ENCODE measurements around the gene TAX1BP3.
A peak's percentile ranks its signal among the peaks of the same experiment; 100 is the strongest.

The TAX1BP3 gene

DNA sequence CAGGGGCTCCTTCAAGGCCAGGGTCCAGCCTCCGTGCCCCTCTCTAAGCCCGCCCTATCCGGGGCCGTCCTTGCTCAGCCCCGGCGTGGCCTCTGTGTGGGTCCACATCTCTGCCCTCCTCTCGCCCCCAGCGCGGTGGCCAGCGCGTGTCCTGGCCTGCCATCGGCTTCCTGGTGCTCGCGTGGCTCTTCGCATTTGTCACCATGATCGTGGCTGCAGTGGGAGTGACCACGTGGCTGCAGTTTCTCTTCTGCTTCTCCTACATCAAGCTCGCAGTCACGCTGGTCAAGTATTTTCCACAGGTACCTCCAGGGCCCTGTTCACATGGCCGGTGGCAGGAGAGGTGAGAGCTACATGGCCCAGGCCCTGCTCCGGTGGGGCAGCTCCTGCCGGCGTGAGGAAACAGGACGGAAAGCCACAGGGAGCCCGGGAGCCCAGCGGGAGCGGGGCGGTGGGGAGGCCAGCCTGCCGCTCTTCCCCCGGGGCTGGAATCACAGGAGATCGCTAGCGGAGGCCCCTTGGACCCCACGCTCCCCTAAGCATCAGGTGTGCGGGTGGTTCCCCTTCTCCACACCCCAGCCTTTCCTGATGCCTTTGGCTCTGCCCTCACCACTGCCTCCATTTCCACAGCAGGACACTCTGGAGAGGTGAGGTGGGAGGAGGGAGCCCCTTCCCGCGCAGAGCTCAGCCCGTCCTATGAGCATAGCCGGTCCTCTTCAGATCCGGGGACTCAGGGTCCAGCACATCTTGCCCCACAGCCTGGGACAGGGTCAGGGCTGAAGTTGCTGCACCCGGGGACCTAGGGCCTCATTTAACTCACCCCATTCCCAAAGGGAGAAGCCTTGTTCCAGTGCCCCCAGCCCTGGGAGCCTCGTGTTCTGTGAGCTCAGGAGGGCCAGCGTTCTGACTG is 10.2 kb downstream of the TAX1BP3 start:
- DNase-seq, result no peak

- DNase-seq, result no peak
Observed at GRCh38 chr17:3657588-3657869, 10.8 kb downstream of the TAX1BP3 start.

- DNase-seq, result no peak
Observed at GRCh38 chr17:3656755-3657587, 11.4 kb downstream of the TAX1BP3 start.

- no peak for DNase-seq
Observed at GRCh38 chr17:3656353-3656752, 12.0 kb downstream of the TAX1BP3 start.

DNA sequence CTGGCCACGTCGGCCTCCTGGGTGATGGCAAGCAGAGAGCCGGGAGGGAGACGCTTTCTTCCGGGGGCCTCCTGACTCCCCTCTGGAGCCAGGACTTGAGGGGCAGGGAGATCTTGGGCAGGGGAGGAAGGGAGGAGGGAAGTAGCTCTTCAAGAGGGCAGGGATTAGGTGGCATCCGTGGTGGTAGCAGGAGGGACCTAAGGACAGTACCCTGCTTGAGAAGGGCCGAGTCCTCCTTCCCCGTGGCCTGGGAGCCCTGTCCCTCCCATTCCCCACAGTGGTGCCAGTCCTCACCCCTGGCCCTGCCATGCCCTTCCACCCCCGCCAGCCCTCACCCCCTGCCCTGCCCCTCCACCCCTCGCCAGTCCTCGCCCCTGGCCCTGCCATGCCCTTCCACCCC is 12.6 kb downstream of the TAX1BP3 start:
- no peak for DNase-seq

DNA sequence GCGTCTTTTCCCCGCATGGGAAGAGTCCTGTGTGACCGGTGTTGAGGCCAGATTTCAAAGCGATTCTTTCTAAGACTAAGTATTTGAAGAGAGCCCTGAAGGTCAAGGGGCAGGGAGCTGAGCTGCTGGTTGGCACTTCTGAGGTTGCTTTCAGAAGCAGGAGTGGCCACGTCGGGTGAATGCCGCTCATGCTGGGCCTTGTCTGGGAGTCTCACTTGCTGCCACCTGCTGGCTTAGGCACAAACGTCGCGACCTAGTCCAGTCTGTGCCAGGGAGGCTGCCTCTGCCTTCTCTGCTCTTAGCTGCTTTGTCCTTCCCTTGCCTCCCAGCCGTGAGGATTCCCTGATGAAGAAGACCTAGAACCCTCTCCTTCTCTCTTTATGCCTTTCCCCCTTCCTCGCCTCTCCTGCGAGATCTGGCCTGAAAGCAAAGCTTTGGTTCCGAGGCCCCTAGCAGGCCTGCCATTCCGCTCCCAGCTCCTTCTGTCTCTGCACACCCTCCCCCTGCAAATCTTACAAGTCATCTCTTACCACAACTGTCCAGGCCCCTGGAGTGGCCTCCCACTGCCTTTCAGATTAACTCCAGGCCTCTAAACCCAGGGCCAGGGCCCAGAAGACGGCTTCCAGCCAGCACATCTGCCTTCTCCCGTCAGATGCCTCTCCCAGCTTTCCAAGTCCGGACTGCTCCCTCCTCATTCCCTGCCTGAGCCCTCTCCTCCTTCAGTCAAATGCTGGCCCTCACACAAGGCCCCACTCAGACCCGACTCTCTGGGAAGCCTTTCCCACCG is 20.4 kb downstream of the TAX1BP3 start:
- peak in 1 of 2 experiments; percentile 31 for DNase-seq

GRCh38 chr17:3647251-3647650 is 21.1 kb downstream of the TAX1BP3 start:
- no peak for DNase-seq

GRCh38 chr17:3645310-3645709 is 23.1 kb downstream of the TAX1BP3 start:
- DNase-seq, result no peak

DNA sequence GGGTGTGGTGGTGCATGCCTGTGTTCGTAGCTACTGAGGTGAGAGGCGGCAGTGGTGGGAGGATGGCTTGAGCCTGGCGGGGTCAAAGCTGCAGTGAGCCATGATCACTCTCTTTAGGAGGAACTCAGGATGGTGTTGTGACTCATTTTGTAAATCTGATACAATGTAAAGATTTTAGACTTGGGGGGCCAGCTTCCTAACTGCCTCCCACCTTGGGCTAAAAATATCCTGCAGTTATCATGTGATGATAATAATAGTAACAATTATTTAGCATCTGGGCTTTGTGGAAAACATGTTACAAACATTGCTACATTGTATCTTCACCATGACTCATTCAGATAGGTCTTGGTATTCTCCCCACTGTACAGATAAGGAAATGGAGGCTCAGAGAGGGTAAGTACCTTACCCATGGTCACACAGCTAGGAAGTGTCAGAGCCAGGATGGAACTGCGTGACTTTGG is 24.5 kb downstream of the TAX1BP3 start:
- no peak for DNase-seq

DNA sequence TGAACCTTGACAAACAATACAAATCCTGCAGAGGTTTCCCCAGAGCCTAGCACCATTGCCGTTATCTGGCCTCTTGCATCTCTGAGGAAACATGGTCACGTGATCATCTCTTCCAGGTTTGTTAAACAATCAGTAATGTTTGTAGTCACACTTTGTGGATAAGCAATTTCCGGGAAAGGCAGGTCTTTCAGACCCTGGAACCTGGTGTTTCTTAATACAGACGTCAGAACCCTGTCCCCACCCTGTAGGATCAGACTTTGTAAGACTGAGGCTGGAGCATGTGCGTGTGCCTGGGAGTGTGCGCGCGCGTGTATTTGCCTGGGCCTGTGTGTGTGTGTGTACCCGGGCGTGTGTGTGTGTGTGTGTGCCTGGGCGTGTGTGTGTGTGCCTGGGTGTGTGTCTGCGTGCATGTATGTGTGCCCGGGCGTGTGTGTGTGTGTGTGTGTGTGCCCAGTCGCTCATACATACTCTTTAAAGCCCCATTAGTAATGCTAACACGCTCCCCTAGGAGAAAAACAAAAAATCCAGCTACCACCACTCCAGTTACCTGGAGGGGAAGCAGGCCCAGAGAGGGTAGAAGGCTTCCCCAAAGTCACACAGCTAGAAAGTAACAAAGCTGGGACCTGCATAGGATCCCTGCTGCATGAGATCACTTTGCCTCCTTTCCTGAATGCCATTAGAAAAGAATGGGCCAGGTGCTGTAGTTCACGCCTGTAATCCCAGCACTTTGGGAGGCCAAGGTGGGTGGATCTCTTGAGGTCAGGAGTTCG is 26.5 kb downstream of the TAX1BP3 start:
- no peak for DNase-seq

GRCh38 chr17:3641014-3641413 is 27.4 kb downstream of the TAX1BP3 start:
- DNase-seq, result no peak

DNA sequence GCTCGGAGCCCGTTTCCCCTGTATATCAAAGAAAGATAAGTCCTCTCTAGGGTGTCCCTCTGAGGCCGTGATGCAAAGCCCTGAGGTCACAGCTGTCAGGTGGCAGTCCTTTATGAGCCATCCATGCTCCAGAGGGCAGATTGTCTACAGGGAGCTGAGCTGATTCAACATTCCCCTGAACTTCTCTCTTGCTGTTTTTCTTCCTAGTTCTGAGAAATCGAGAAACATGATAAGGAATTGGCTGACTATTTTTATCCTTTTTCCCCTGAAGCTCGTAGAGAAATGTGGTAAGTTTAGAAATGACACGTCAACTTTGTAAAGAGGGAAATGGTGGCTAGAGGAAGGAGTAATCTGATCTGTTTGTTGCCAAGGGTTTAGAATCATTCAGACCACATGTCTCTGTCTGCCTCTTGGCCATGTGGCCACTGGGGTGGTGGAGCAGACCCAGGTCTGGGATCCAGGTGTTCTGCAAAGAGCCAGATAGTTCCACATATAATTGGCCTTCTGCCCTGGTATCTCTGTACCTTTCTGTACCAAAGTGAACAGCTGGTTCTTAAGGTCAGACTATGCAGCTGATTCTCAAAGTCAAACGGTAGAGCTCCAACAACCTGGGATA is 28.3 kb downstream of the TAX1BP3 start:
- DNase-seq, result no peak

- no peak for DNase-seq
Observed at GRCh38 chr17:3636908-3637373, 31.4 kb downstream of the TAX1BP3 start.

DNA sequence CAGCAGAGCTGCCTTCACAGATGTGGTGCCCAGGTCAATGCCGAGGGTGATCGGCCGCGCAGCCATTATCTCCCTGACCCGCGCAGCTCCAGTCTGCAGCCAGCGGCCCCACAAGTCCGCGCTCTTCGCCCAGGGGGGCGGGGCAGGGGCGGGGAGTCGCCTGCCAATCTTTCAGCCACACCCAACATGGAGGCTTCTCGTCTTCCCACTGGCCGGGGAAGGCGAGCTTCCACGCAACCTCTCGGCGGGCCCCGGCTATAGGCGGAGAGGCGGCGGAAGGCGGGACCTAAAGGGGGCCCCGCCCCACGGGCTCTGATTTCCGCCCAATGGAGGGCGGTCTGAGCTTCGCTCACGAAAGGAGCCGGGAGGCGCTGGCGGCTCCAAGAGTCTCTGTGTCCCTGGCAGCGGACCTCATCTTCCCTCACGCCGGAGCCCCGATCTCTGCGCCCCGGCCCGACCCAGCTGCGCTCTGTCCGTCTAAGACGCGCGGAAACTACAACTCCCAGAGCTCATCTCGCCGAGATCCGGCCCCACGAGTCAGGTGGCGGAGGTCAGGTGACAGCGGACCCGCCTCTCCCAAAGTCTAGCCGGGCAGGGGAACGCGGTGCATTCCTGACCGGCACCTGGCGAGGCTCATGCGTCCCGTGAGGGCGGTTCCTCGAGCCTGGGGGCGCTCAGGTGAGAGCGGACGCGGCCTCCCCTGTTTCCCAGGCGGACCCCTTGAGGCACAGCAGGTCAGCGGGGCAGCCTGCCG is 32.0 kb downstream of the TAX1BP3 start, which contains the start of the genes CTNS and SHPK:
CTNS (plus strand) TSS at position 607 of the 754 bp plus-strand sequence. CDS start 3,447 bp downstream, outside the sequence.
SHPK (minus strand) TSS at position 97 of the 754 bp plus-strand sequence; CDS start at position 66, 31 bp downstream.
- peak; percentile 92 to 96 for DNase-seq

- DNase-seq, result no peak
Observed at GRCh38 chr17:3635474-3636153, 32.8 kb downstream of the TAX1BP3 start.

GRCh38 chr17:3632287-3632686 is 36.1 kb downstream of the TAX1BP3 start:
- DNase-seq, result no peak

DNA sequence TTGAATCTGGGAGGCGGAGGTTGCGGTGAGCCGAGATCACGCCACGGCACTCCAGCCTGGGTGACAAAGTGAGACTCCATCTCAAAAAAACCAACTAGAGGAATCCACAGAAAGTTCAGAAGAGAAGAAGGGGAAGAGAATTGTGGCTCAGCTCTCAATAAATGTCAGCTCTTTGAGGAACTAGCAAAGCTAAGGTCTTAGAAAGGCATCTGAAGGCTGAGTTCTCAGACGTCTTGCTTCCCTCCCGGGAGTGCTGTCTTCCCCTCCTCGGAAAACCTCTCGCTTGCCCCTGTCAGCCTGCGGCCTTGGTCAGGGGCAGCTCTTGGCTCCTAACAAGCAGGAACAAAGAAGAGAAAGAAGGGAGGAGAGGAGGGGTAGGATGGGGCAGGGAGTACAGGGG is 37.6 kb downstream of the TAX1BP3 start:
- DNase-seq, result no peak

GRCh38 chr17:3627769-3628167 is 40.6 kb downstream of the TAX1BP3 start:
- DNase-seq, result no peak

DNA sequence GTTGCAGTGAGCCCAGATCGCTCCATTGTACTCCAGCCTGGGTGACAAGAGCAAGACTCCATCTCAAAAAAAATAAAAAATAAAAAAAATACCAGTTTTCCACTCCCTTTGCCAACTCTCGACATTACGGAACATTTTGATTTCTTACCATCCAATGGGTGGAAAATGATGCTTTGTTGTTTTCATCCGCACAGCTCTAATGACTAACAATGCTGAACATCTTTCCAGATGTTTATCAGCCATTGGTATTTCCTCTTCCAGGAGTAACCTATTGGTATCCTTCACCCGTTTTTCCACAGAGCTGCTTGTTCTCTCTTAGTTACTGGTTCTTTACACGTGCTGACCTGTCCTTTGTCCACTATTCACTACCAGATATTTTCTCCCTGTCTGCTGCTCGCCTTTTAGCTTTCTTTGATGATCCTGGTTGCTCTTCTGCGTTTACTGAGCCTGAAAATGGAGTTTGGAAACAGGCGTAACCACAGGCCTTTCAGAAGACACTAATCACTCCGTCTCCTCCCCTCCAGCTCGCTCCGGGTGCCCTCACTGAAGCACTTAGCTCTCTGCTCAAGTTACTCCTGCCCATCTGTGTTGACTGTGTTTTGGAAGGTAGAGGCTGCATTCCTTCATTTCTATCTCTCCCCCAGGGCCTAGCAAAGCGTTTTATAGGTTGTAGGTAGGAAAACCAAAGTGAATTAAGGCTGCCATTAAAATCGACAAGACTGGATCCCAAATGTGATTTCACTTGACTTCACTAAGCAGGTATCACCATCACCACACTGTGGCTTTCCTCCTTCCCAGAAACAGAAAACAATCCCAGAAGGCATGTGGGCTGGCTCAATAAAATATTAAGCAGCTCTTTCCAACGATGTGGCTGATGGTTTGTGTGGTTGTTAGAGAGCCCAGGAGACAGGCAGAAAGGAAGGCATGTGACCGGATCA is 41.3 kb downstream of the TAX1BP3 start:
- no peak for DNase-seq
